Stimulated activated CD4-positive, alpha-beta T cell treated with anti-CD3 and anti-CD28 coated beads, Interleukin-1b, Interleukin-23, amount 100 ng/mL, for 4 hours (primary cell): Measurements from ENCODE around the gene LNX2.

Experiments
- DNase-seq, 2 donors: peaks; one replicate each; pipeline ENCODE4 v3.0.0-alpha.2; 2020; ENCODE audit warnings: low read depth in 2 of 2

Gene LNX2

DNA sequence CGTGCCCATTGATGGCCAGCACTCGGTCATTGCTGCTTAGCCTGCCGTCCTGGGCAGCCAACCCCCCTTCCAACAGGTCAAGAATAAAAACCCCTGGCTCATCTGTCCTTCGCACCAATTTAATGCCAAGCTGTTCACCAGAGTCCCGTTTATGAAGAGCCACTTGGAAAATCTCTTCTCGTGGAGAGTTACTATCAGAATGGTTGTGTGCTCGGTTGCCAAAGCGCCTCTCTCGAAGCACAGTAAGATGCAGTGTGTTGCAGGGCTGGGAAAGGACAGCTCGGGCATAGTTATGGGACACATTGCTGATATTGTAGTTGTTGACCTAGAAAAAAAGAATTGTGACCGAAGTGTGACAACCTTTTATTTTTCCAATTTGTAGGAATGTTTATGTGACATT is 57.9 kb downstream of the LNX2 start:
- no peak for DNase-seq

GRCh38 chr13:27559719-27560118 is 60.6 kb downstream of the LNX2 start:
- DNase-seq, result no peak

DNA sequence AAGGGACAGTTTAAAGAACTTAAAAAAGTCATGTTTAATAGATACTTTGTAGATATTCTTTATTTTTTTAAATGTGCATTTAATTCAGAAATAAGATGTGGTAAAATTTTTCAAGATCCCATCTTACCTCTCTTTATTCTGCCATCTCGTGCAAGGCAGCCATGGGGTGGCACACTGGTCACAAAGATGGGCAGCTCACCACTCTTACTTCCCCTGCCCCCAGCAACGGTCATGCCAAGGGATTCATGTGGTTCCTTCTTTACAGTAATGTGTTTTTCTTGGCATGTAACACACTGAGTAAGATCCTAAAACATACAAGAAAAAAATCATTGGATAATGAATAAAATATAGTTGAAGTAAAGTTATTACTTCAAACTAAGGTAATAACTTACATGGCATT is 64.2 kb downstream of the LNX2 start:
- DNase-seq, result no peak

DNA sequence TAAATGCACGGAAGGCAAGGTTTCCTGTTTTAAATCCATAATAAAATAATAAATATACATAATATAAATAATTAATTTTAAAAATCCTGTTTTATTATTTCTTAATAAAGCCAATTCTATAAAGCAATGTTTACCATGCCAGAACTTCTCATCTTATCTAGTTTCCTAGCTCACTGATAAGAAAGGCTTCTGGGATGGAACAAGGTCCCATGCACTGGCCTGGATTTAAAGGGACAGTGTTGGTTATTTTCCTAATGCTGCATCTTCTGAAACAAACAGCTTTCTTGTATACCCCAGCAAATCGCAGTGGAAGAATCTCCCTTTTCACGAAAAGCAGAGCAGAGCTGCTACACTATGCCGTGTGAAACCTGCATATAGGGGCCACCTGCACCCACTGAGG is 68.8 kb downstream of the LNX2 start:
- no peak for DNase-seq

DNA sequence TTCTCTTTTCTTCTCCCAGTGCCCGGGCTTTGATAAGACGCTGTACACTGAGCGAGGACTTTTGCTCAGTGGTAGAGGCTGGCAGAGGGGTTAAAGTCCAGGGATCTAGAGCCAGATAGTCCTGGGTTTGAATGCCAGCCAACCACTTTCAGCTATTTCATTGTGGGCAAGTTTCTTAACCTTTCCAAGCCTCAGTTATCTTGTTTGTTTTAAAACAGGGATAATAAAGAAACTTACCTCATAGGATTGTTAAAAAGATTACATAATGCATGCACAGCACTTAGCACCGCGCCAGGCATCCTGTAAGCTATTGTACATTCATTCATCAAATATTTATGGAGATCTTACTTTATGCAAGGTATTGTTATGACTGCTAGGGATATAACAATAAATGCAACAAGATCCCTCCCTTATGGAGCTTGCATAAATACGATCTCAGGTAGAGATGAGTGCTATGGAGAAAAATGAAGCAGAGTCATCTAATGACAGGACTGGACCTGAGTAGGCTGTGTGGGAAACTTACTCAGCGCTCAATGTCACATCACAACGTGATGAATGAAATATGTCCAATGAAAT is 70.8 kb downstream of the LNX2 start:
- DNase-seq, result no peak

DNA sequence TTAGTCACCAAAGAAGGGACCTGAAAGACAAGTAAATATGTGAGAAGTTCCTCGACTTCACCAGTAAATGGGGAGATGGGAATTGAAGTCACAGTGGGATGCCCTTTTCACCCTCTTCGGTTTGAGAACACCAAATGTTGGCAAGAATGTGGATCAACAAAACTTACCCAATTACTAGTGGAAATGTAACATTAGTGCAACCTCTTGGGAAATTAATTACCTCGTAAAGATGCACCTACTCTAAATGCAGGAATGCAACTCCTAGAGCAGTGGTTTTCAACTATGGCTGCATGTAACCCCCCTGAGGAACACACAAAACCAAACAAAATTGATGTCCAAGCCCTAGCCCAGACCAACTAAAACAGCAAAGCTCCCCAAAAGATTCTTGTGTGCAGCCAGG is 78.1 kb downstream of the LNX2 start:
- DNase-seq, result no peak

DNA sequence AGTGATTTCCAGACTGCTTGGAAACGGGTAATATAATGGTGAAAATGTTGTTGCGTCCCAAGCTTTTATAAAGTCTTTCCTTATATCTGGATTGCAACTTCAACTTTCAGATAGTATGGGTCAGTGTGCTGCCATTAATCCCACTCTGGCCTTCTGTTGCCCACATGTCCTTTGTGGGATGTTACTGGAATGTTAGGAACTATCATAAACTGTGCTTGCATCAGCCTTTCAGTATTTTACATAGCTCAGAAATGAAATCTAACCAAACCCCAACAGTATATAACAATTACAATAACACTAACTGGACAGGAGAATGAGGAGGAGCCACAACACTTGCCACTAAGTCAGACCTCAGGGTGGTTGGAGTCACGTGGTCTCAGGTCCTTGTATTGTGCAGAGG is 78.9 kb downstream of the LNX2 start:
- no peak for DNase-seq

GRCh38 chr13:27536361-27537101 is 83.8 kb downstream of the LNX2 start:
- no peak for DNase-seq

DNA sequence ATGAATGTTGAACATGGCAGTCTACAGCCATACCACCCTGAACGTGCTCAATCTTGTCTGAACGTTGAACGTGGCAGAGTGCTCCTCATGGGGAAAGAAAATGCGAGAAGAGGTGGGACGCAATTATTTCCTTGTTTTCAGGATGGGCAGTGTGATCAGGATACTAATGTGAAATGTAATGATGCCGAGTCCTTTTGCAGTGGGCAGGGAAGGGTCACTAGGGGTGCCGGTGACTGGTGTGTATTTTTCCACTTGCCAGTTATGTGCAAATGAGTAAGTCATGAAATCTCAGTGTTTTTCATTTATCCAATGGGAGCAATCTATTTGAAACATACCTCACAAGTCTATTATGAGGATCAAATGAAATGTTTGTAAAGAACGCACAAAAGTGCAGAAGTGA is 84.8 kb downstream of the LNX2 start:
- DNase-seq, result no peak

GRCh38 chr13:27534981-27535380 is 85.3 kb downstream of the LNX2 start:
- DNase-seq, result no peak

- DNase-seq, result no peak
These were observed 86.0 kb downstream of the LNX2 start for GRCh38 chr13:27534108-27534980.

DNA sequence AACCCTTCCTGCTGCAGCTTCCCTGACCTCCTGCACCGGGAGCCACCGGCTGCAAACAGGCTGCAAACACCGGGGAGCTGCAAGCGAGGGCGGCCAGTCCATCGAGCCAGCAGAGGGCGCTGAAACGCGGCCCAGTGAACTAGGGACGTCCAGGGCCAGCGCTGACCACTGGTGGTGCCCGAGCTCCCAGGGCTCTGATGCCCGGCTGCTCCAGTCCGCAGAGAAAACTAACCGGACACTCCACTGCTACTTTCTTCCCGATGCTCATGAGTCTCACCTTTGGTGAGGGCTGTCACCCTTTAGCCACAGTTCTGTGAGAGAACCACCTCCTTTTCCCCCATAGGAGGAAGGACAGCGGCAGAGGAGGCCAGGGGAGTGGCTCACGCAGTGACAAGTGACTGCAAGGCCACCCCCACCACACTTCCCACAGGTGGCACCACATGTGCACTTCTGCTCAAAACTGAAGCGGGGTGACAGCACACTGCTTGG is 87.1 kb downstream of the LNX2 start:
- peak; percentile 3 to 27 for DNase-seq

DNA sequence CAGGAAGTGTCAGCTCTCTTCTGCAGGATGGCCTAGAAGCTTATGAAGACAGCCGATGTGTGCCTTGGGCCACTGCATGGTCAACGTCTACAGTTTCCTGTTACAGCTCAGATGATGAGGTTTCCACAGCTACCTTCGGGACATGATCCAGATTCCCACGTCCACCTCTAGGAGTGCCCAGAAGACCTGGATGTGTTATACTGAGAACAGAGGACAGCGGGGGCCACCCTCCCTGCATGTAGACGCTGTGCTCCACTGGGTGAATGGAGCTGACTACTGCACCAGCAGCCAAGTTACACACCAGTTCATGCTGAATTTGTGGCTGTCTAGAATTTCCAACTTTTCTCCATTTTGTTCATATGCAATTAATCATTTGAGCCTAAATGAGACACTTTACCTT is 91.4 kb downstream of the LNX2 start:
- DNase-seq, result no peak

DNA sequence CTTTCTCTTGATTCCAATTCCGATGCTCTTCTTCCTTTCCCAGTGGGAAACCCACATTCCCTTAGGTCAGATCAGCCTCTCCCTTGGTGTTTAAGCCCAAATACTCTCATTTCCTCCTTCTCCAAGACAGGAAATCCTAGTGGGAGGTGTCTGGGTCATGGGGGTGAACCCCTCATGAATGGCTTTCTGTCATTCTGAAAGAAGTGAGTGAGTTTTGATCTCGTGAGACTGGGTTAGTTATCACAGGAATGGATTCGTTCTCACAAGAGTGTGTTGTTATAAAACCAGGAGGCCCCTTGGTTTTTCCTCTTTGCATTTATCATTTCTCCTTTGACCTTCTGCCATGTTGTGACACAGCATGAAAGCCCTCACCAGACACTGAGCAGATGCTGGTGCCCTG is 93.8 kb downstream of the LNX2 start:
- no peak for DNase-seq

DNA sequence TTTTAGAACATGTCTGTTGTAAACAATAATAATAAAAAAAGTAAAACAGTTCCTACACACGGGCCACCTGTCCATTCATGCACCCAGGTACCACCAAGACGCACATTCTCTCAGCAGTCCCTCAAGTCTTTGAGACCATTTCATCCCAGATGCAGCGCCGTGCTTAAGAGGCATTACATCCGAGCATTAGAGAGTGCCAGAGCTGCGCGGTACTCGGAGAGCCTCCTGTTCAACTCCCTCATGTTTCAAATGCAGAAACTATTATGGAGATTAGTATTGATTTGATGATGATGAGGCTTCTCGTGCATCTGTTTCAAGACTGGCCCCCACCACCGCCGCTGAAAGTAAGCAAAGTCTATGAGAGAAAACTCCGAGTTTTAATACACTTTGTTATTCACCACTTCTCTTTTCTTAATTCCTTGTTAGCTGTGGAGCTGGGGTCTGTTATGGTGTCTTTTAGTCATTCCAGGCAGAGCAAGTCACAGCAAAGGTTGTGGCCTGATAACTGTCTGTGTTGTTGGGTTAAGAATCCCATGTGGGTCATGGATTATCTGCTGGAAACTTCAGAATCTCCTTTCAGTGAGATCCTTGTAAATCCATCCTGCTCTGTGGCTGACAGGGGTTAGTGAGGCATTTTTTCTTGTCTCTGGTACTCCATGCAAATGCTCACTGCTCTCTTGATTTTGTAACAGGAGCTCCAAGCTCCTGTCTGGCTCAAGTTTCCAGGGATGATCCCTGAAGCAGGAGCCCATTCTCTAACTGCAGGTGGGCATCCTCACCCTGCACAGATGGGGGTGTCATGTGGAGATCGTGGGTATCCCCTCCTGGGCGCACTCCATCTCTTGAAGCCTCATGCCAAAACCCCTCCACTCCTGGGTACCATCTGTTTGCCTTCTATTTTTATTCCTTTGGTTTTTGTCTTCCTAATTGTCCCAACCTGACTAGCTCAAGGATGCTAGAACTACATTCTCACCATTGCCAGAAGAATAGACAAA is 95.1 kb downstream of the LNX2 start:
- no peak for DNase-seq

DNA sequence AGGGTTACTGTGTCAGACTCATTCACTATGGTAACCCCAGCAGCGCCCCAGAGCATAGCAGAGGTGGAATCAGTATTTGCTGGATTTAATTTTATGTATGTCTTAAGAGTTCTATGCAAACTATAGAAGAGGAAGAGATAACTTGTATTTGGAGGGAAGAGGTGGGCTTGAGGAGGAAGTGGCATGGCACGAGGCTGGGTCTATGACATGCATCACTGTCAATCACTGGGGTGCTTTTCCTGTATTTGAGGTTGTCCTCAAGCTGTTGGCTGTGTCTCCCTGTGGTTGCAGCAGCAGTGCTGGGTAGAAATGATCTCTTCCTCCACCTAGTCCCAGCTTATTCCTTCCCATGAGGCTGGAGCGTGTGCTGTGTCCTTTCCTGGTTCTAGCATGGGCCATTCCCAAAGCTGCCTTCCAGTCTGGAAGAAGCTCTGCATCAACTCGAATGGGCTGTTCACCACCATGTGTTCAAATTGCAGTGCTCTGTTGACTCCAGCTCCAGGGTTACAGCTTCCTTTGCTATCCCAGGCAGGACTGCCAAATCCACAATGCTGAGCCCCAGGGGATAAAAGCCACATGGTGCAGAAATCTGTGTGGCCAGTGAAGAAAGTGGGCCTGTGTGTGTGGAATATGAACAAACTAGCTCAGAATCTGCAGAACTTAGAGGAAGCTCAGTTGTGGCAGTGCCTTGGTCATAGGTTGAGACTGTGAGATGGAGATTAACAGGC is 96.8 kb downstream of the LNX2 start:
- no peak for DNase-seq

- no peak for DNase-seq
These were observed 97.5 kb downstream of the LNX2 start for GRCh38 chr13:27522847-27523246.

DNA sequence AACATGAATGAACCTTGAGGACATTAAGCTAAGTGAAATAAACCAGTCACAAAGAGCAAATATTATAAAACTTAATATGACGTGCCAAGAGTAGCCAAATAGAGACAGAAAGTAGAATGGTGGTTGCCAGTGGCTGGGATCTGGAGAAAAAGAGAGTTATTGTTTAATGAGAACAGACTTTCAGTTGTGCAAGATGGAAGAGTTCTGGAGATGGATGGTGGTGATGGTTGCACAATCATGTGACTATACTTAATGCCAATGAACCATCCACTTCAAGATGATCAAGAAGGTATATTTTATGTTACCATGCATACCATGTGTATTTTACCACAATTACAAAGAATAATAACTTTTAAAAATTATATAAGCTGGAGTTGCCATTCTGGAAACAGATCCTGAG is 104.2 kb downstream of the LNX2 start:
- no peak for DNase-seq

DNA sequence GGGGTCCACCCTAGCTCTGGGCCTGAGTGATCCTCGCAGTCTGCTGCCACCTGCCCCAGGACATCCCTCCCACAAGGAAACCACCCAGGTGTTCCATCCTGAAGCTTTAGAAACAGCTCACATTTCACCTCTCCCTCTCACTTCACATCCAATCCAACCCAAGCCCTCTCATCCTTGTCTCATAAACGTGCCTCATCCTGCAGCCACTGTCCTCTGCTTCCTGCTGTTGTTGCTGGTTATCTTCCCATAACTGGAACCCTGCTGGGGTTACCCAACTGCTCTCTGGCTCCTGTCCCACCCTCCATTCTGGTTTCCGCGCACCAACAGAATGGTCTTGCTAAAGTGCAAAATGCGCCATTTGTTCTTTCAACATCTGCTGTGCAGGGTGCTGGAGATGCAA is 110.2 kb downstream of the LNX2 start:
- DNase-seq, result no peak

DNA sequence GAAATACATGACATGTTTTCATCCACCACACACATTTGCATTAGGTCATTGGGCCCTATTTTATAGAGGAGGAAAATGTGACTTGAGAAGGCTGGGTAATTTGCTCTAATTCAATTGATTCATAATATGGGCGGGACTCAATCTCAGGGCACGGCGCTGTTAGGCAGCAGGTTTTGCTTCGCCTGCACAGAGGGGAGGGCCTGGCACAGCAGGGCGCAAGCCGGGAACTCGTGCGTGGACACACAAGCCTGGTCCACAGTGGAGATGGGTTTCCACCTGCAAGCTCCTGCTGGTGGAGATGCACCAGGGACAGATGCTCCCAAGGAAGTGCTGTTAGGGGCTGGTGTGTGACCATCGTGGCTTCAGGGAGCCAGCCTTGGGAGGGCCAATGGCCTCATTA is 111.5 kb downstream of the LNX2 start:
- DNase-seq, result no peak

- no peak for DNase-seq
These were observed 114.5 kb downstream of the LNX2 start for GRCh38 chr13:27505792-27506191.
